Loucy (cell line): ENCODE data around the gene CEACAM16.

Experiments used
- H2AFZ ChIP-seq: fragments of 200-600 bp; sonication (generic); 2 replicates; pipeline ENCODE4 v1.6.0; 2016; ENCODE audit warnings: antibody characterized with exemption, mild to moderate bottlenecking, low read length, moderate library complexity
- H3F3A ChIP-seq: fragments of 200-600 bp; 2 replicates; pipeline ENCODE4 v1.6.0; 2016; ENCODE audit warnings: antibody characterized with exemption, low read depth, mild to moderate bottlenecking
- H3K27me3 ChIP-seq: fragments of 200-600 bp; sonication (generic); 2 replicates; pipeline ENCODE4 v1.6.1; 2014; ENCODE audit warnings: low read length, mild to moderate bottlenecking; ENCODE audit not compliant: insufficient read depth, poor library complexity, severe bottlenecking
- H3K36me3 ChIP-seq: fragments of 200-600 bp; sonication (generic); 2 replicates; pipeline ENCODE4 v1.6.1; 2016; ENCODE audit warnings: low read length; ENCODE audit not compliant: insufficient read depth
- H3K4me1 ChIP-seq: fragments of 200-600 bp; sonication (generic); 2 replicates; pipeline ENCODE4 v1.5.1; 2014; ENCODE audit warnings: low read length, mild to moderate bottlenecking; ENCODE audit not compliant: insufficient read depth, poor library complexity, severe bottlenecking
- H3K4me2 ChIP-seq: fragments of 200-600 bp; sonication (generic); 2 replicates; pipeline ENCODE4 v1.6.0; 2014; ENCODE audit warnings: antibody characterized with exemption, low read length, low read depth, mild to moderate bottlenecking; ENCODE audit not compliant: poor library complexity, severe bottlenecking
- H3K4me3 ChIP-seq: fragments of 200-600 bp; sonication (generic); 2 replicates; pipeline ENCODE4 v1.5.1; 2014; ENCODE audit warnings: low read length, mild to moderate bottlenecking, mixed read lengths; ENCODE audit not compliant: poor library complexity, severe bottlenecking
- H3K79me2 ChIP-seq: fragments of 200-600 bp; sonication (generic); 2 replicates; pipeline ENCODE4 v1.6.1; 2014; ENCODE audit warnings: low read length; ENCODE audit not compliant: insufficient read depth
- H3K9ac ChIP-seq: fragments of 200-600 bp; sonication (generic); 2 replicates; pipeline ENCODE4 v1.6.0; 2014; ENCODE audit warnings: mild to moderate bottlenecking, low read depth, low read length, moderate library complexity; ENCODE audit not compliant: poor library complexity, severe bottlenecking
- H3K9me2 ChIP-seq: fragments of 200-600 bp; sonication (generic); replicated peaks from 2 replicates; pipeline ENCODE4 v1.6.1; 2016; ENCODE audit warnings: low read depth, low read length, mixed read lengths
- H3K9me3 ChIP-seq: fragments of 200-600 bp; sonication (generic); 2 replicates; pipeline ENCODE4 v1.6.1; 2014; ENCODE audit warnings: mild to moderate bottlenecking, antibody characterized with exemption, low read length, low read depth; ENCODE audit not compliant: insufficient read depth
- H4K20me1 ChIP-seq: fragments of 200-600 bp; sonication (generic); 2 replicates; pipeline ENCODE4 v1.6.0; 2014; ENCODE audit warnings: antibody characterized with exemption, low read length, mild to moderate bottlenecking; ENCODE audit not compliant: insufficient read depth, poor library complexity, severe bottlenecking
- EZH2phosphoT487 ChIP-seq: fragments of 200-600 bp; IDR thresholded peaks from 2 replicates; pipeline ENCODE4 v1.6.1; 2018; ENCODE audit warnings: antibody characterized with exemption, mild to moderate bottlenecking, moderate library complexity, borderline replicate concordance
- TF ChIP-seq, protein P1 (sequence below): fragments of 200-600 bp; sonication (generic); conservative IDR thresholded peaks from 2 replicates; pipeline ENCODE4 v1.5.1; 2014; ENCODE audit warnings: mild to moderate bottlenecking, antibody characterized with exemption, low read length

The CEACAM16 gene

GRCh38 chr19:44660081-44660480 is 38.9 kb upstream of the CEACAM16 start:
- Histone ChIP-seq H4K20me1 (no peaks in the 10 kb centered on the region), H3K4me1 (no peaks in the 10 kb centered on the region), H3K4me3 (no peak overlapping the region), H3K36me3 (no peaks in the 10 kb centered on the region), H3F3A (no peaks in the 10 kb centered on the region), H3K27me3 (no peaks in the 10 kb centered on the region), H3K4me2 (no peak overlapping the region), H2AFZ (no peak overlapping the region), H3K9me2 (no peaks in the 10 kb centered on the region), H3K9ac (no peak overlapping the region), H3K9me3 (no peaks in the 10 kb centered on the region), H3K79me2 (no peaks in the 10 kb centered on the region)
- TF ChIP-seq EZH2phosphoT487, result no peak

GRCh38 chr19:44661205-44661604 is 37.7 kb upstream of the CEACAM16 start:
- H3K9me2 ChIP-seq, result no peaks in the 10 kb centered on the region
- no peaks in the 10 kb centered on the region for H4K20me1 ChIP-seq
- TF ChIP-seq EZH2phosphoT487, result no peak
- TF ChIP-seq, protein P1, sequence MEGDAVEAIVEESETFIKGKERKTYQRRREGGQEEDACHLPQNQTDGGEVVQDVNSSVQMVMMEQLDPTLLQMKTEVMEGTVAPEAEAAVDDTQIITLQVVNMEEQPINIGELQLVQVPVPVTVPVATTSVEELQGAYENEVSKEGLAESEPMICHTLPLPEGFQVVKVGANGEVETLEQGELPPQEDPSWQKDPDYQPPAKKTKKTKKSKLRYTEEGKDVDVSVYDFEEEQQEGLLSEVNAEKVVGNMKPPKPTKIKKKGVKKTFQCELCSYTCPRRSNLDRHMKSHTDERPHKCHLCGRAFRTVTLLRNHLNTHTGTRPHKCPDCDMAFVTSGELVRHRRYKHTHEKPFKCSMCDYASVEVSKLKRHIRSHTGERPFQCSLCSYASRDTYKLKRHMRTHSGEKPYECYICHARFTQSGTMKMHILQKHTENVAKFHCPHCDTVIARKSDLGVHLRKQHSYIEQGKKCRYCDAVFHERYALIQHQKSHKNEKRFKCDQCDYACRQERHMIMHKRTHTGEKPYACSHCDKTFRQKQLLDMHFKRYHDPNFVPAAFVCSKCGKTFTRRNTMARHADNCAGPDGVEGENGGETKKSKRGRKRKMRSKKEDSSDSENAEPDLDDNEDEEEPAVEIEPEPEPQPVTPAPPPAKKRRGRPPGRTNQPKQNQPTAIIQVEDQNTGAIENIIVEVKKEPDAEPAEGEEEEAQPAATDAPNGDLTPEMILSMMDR, result no peak
- no peaks in the 10 kb centered on the region for H3K36me3 ChIP-seq
- H3K9ac ChIP-seq, result no peak overlapping the region
- H3K4me3 ChIP-seq, result no peak overlapping the region
- H3K27me3 ChIP-seq, result no peaks in the 10 kb centered on the region
- H3K79me2 ChIP-seq, result no peaks in the 10 kb centered on the region
- no peaks in the 10 kb centered on the region for H3K9me3 ChIP-seq
- no peaks in the 10 kb centered on the region for H3F3A ChIP-seq
- no peaks in the 10 kb centered on the region for H3K4me1 ChIP-seq
- no peak overlapping the region for H3K4me2 ChIP-seq
- H2AFZ ChIP-seq, result no peak overlapping the region

DNA sequence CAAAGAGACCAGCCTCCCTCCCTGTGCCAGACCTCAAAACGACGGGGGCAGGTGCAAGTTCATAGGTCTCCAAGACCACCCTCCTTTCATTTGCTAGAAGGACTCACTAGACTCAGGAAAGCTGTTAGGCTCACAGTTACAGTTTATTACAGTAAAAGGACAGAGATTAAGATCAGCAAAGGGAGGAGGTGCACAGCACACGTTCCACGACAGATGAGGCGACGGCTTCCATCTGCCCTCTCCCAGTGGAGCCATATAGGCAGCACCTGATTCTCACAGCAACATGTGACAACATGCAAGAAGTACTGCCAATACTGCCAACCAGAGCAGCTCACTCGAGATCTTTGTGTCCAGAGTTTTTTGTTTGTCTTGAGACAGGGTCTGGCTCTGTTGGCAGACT is 37.0 kb upstream of the CEACAM16 start:
- H2AFZ ChIP-seq, result peak overlapping the region; percentile 55; the same call in 1 of the 2 replicates
- H3K4me1 ChIP-seq, result no peaks in the 10 kb centered on the region
- TF ChIP-seq, protein P1, result no peak
- TF ChIP-seq EZH2phosphoT487, result no peak
- no peak overlapping the region for H3K4me3 ChIP-seq
- H3K36me3 ChIP-seq, result no peaks in the 10 kb centered on the region
- H3K9me3 ChIP-seq, result no peaks in the 10 kb centered on the region
- H3K27me3 ChIP-seq, result no peaks in the 10 kb centered on the region
- no peaks in the 10 kb centered on the region for H3F3A ChIP-seq
- H3K9me2 ChIP-seq, result no peaks in the 10 kb centered on the region
- no peaks in the 10 kb centered on the region for H4K20me1 ChIP-seq
- H3K4me2 ChIP-seq, result no peak overlapping the region
- H3K9ac ChIP-seq, result no peak overlapping the region
- no peaks in the 10 kb centered on the region for H3K79me2 ChIP-seq

DNA sequence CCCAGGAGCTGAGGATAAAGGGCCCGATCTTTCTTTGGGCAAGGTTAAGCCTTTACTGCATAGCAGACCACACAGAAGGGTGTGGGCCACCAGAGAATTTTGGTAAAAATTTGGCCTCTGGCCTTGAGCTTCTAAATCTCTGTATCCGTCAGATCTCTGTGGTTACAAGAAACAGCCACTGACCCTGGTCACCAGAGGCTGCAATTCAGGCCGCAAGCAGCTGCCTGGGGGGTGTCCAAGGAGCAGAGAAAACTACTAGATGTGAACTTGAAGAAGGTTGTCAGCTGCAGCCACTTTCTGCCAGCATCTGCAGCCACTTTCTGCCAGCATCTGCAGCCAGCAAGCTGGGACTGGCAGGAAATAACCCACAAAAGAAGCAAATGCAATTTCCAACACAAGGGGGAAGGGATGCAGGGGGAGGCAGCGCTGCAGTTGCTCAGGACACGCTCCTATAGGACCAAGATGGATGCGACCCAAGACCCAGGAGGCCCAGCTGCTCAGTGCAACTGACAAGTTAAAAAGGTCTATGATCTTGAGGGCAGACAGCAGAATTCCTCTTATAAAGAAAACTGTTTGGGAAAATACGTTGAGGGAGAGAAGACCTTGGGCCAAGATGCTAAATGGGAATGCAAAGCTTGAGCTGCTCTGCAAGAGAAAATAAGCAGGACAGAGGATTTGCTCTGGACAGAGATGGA is 36.1 kb upstream of the CEACAM16 start:
- no peaks in the 10 kb centered on the region for H3K36me3 ChIP-seq

More for the DNA sequence above, 36.1 kb upstream of the CEACAM16 start:
- Histone ChIP-seq H3K4me1 (no peaks in the 10 kb centered on the region), H3K9ac (no peak overlapping the region), H2AFZ (no peak overlapping the region), H3K27me3 (no peaks in the 10 kb centered on the region), H3K4me2 (no peak overlapping the region), H3K9me2 (no peaks in the 10 kb centered on the region), H3K9me3 (no peaks in the 10 kb centered on the region), H4K20me1 (no peaks in the 10 kb centered on the region), H3K4me3 (no peak overlapping the region), H3K79me2 (no peaks in the 10 kb centered on the region), H3F3A (no peaks in the 10 kb centered on the region)
- TF ChIP-seq, protein P1, result no peak
- no peak for TF ChIP-seq EZH2phosphoT487
